ENCODE results near the gene ADCY3. TPM values are rescaled to one million over a fixed set of nuclear protein-coding genes. Genes with fewer than 3 reads are reported as not detected.

The ADCY3 gene
- total and polyA plus RNA-seq, 10 donors, result 36.5 to 61.5 (median 52.7) TPM

- H3K36me3 ChIP-seq, result peaks cover 0 to 97% (median 39%) of the 10 kb centered on the region in 6 donors
- no peak overlapping the region for H3K4me3 ChIP-seq
- peak; percentile 43 for DNase-seq
- no peaks in the 10 kb centered on the region for H3K27me3 ChIP-seq (replicated peaks in 1 of 7)
- intact Hi-C loops (cut with DNase I; ENCODE audit: low total_unique reads), result no loop called here
- TF ChIP-seq CTCF (IDR thresholded peaks at IDR 0.05 in 8 of 11, conservative IDR thresholded peaks at IDR 0.05 in 3 of 11) (no peak), POLR2A (IDR thresholded peaks at IDR 0.05) (no peak), POLR2AphosphoS5 (IDR thresholded peaks at IDR 0.05) (no peak)
- peaks cover 0 to 8% (median 0%) of the 10 kb centered on the region in 6 donors for H3K4me1 ChIP-seq
- no peaks in the 10 kb centered on the region for H3K9me3 ChIP-seq
- 92 to 95% (median 93%) methylated on average over 17 of the region's 17 CpGs for WGBS, 5 donors
- H3K27ac ChIP-seq, result no peak overlapping the region
Measured at GRCh38 chr2:24820598-24821432, 99.2 kb downstream of the ADCY3 start.

- no peaks in the 10 kb centered on the region for H3K27me3 ChIP-seq (replicated peaks in 1 of 7)
- 83 to 96% (median 92%) methylated on average over 7 of the region's 7 CpGs for WGBS, 5 donors
- no peaks in the 10 kb centered on the region for H3K9me3 ChIP-seq
- no peak for DNase-seq
- H3K4me3 ChIP-seq, result no peak overlapping the region
- intact Hi-C loops (cut with DNase I; ENCODE audit: low total_unique reads), result no loop called here
- TF ChIP-seq CTCF (IDR thresholded peaks at IDR 0.05 in 8 of 11, conservative IDR thresholded peaks at IDR 0.05 in 3 of 11) (no peak), POLR2AphosphoS5 (IDR thresholded peaks at IDR 0.05) (no peak), POLR2A (IDR thresholded peaks at IDR 0.05) (no peak)
- H3K36me3 ChIP-seq, result peaks cover 0 to 99% (median 42%) of the 10 kb centered on the region in 6 donors
- H3K4me1 ChIP-seq, result peaks cover 0 to 8% (median 0%) of the 10 kb centered on the region in 6 donors
- H3K27ac ChIP-seq, result no peak overlapping the region
Measured at GRCh38 chr2:24820175-24820513, 99.9 kb downstream of the ADCY3 start.

GRCh38 chr2:24819442-24820174 lies 100.4 kb downstream of the ADCY3 start:
- intact Hi-C loops (cut with DNase I; ENCODE audit: low total_unique reads), result no loop called here
- no peaks in the 10 kb centered on the region for H3K27me3 ChIP-seq (replicated peaks in 1 of 7)
- H3K4me1 ChIP-seq, result peaks cover 0 to 8% (median 0%) of the 10 kb centered on the region in 6 donors
- no peak overlapping the region for H3K4me3 ChIP-seq
- no peaks in the 10 kb centered on the region for H3K9me3 ChIP-seq
- TF ChIP-seq POLR2A (IDR thresholded peaks at IDR 0.05), result no peak
- peak in 2 of 3 donors; percentile 25 to 38 for TF ChIP-seq POLR2AphosphoS5 (IDR thresholded peaks at IDR 0.05)
- WGBS, 5 donors, result 70 to 89% (median 83%) methylated on average over 19 to 21 of the region's 21 CpGs
- peak; percentile 67 for DNase-seq
- H3K36me3 ChIP-seq, result peaks cover 0 to 99% (median 42%) of the 10 kb centered on the region in 6 donors
- H3K27ac ChIP-seq, result peak overlapping the region in 1 of 8 donors; percentile 34

- DNase-seq, result peak; percentile 50
- TF ChIP-seq POLR2A (IDR thresholded peaks at IDR 0.05), result no peak
- TF ChIP-seq POLR2AphosphoS5 (IDR thresholded peaks at IDR 0.05), result no peak
- no peak for TF ChIP-seq CTCF (IDR thresholded peaks at IDR 0.05 in 8 of 11, conservative IDR thresholded peaks at IDR 0.05 in 3 of 11)
- H3K4me3 ChIP-seq, result no peak overlapping the region
- no peaks in the 10 kb centered on the region for H3K27me3 ChIP-seq (replicated peaks in 1 of 7)
- no peak overlapping the region for H3K27ac ChIP-seq
- peaks cover 0 to 8% (median 0%) of the 10 kb centered on the region in 6 donors for H3K4me1 ChIP-seq
- peaks cover 0 to 98% (median 42%) of the 10 kb centered on the region in 6 donors for H3K36me3 ChIP-seq
- no peaks in the 10 kb centered on the region for H3K9me3 ChIP-seq
- intact Hi-C loops (cut with DNase I; ENCODE audit: low total_unique reads), result no loop called here
- 70 to 88% (median 76%) methylated on average over 8 to 9 of the region's 9 CpGs for WGBS, 5 donors
Measured at GRCh38 chr2:24818721-24819167, 101.3 kb downstream of the ADCY3 start.
